OCI-LY3 (cell line): ENCODE results near the gene WDR77.

Experiments
- H2AFZ ChIP-seq: fragments of 200-600, 300-600 bp; shearing (Covaris generic); 2 replicates; pipeline ENCODE4 v1.6.0; 2014; ENCODE audit warnings: antibody characterized with exemption, low read depth, low read length
- H3K27ac ChIP-seq: fragments of 200-600, 300-600 bp; sonication (generic); 2 replicates; pipeline ENCODE4 v1.5.1; 2014; ENCODE audit warnings: mild to moderate bottlenecking, low read length, moderate library complexity, mixed read lengths
- H3K27me3 ChIP-seq: fragments of 200-600, 300-600 bp; sonication (generic); 2 replicates; pipeline ENCODE4 v1.6.1; 2014; ENCODE audit warnings: low read depth, low read length, mixed read lengths
- H3K36me3 ChIP-seq: fragments of 200-600, 300-600 bp; sonication (generic); replicated peaks from 2 replicates; pipeline ENCODE3; 2014; ENCODE audit warnings: low read depth, low read length, mixed read lengths
- H3K4me1 ChIP-seq: fragments of 300-600, 200-600 bp; sonication (generic); 2 replicates; pipeline ENCODE4 v1.6.1; 2014; ENCODE audit warnings: low read length, mixed read lengths
- H3K4me2 ChIP-seq: fragments of 200-600, 300-600 bp; sonication (generic); 2 replicates; pipeline ENCODE4 v1.6.1; 2014; ENCODE audit warnings: low read length, mixed read lengths
- H3K4me3 ChIP-seq: fragments of 300-600, 200-600 bp; sonication (generic); 2 replicates; pipeline ENCODE4 v1.5.1; 2014; ENCODE audit warnings: antibody characterized with exemption, mild to moderate bottlenecking, low read length, moderate library complexity
- H3K79me2 ChIP-seq: fragments of 300-600, 200-600 bp; shearing (Covaris generic); 2 replicates; pipeline ENCODE4 v1.6.1; 2014; ENCODE audit warnings: mild to moderate bottlenecking, low read length, mixed read lengths
- H3K9ac ChIP-seq: fragments of 300-600, 200-600 bp; shearing (Covaris generic); 2 replicates; pipeline ENCODE4 v1.6.0; 2014; ENCODE audit warnings: mild to moderate bottlenecking, low read length, moderate library complexity
- H3K9me3 ChIP-seq: fragments of 200-600, 300-600 bp; shearing (Covaris generic); 2 replicates; pipeline ENCODE4 v1.6.1; 2014; ENCODE audit warnings: low read length, mixed read lengths; ENCODE audit not compliant: insufficient read depth
- H4K20me1 ChIP-seq: fragments of 200-600, 300-600 bp; sonication (generic); 2 replicates; pipeline ENCODE4 v1.6.1; 2016; ENCODE audit warnings: low read length, mixed read lengths; ENCODE audit not compliant: insufficient read depth
- CTCF ChIP-seq: fragments of 200-600, 300-600 bp; sonication (generic); IDR thresholded peaks from 2 replicates; pipeline ENCODE4 v1.5.1; 2014; ENCODE audit warnings: antibody characterized with exemption, low read length, low read depth
- EZH2phosphoT487 ChIP-seq: fragments of 200-600 bp; shearing (Covaris generic); IDR thresholded peaks from 2 replicates; pipeline ENCODE4 v1.6.1; 2018; ENCODE audit warnings: antibody characterized with exemption, mixed run types, low read depth

Gene WDR77

GRCh38 chr1:111417755-111418154 is 31.3 kb downstream of the WDR77 start:
- Histone ChIP-seq H4K20me1 (no peaks in the 10 kb centered on the region), H3K4me2 (no peak overlapping the region), H3K27ac (no peak overlapping the region), H3K9ac (no peak overlapping the region), H3K4me3 (no peak overlapping the region), H3K9me3 (no peaks in the 10 kb centered on the region), H2AFZ (no peak overlapping the region), H3K4me1 (peaks cover 13% of the 10 kb centered on the region), H3K27me3 (no peaks in the 10 kb centered on the region), H3K36me3 (no peaks in the 10 kb centered on the region), H3K79me2 (no peaks in the 10 kb centered on the region)
- TF ChIP-seq CTCF (no peak), EZH2phosphoT487 (no peak)

DNA sequence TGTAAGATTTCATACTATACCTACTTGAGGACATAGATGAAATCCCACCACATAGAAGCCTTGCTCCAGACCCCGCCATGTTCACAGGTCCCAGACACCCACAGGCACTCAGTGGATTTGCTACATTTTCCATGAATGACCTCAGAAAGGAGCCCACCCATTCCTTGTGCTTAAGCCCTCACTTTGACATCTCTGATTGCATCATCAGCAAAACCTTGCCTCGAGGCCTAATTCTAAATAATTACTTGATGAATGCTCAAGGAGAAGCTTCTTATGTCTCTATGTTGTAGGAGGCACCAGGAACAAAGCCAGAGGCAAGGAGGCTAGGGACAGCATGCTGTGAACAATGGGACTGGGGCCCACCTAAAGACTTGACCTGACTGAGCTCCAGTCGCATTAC is 33.6 kb downstream of the WDR77 start:
- H2AFZ ChIP-seq = no peak overlapping the region
- no peaks in the 10 kb centered on the region for H3K36me3 ChIP-seq

DNA sequence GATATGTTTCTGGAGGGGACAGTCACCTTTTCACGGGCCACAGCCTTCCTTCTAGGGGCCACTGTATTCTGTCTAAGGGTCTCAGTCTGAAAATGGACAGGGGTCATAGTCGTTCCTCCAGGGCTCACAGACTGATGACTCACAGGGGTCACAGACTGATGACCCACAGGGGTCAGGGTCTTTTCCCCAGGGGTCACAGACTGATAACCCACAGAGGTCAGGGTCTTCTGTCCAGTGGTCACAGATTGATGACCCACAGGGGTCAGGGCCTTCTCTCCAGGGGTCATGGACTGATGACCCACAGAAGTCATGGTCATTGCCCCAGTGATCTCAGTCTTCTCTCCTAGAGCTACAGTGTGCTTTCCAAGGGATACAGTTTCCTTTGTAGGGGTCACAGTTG is 34.3 kb downstream of the WDR77 start:
- H3K4me3 ChIP-seq = no peak overlapping the region
- no peak overlapping the region for H3K27ac ChIP-seq
- H2AFZ ChIP-seq = no peak overlapping the region

More for the DNA sequence above, 33.6 kb downstream of the WDR77 start:
- Histone ChIP-seq H3K79me2 (no peaks in the 10 kb centered on the region), H3K9ac (no peak overlapping the region), H3K27me3 (no peaks in the 10 kb centered on the region), H3K4me3 (no peak overlapping the region), H3K4me1 (peaks cover 13% of the 10 kb centered on the region), H3K27ac (no peak overlapping the region), H3K9me3 (no peaks in the 10 kb centered on the region), H3K4me2 (no peak overlapping the region), H4K20me1 (no peaks in the 10 kb centered on the region)
- no peak for TF ChIP-seq EZH2phosphoT487
- TF ChIP-seq CTCF = no peak

GRCh38 chr1:111412839-111413238 is 36.2 kb downstream of the WDR77 start:
- Histone ChIP-seq H3K4me1 (peaks cover 13% of the 10 kb centered on the region), H3K4me3 (no peak overlapping the region), H3K4me2 (no peak overlapping the region), H3K27me3 (no peaks in the 10 kb centered on the region), H4K20me1 (no peaks in the 10 kb centered on the region), H2AFZ (no peak overlapping the region), H3K36me3 (no peaks in the 10 kb centered on the region), H3K9me3 (no peaks in the 10 kb centered on the region), H3K27ac (no peak overlapping the region), H3K79me2 (no peaks in the 10 kb centered on the region), H3K9ac (no peak overlapping the region)
- TF ChIP-seq CTCF (no peak), EZH2phosphoT487 (no peak)

More for the DNA sequence above, 34.3 kb downstream of the WDR77 start:
- no peaks in the 10 kb centered on the region for H3K9me3 ChIP-seq
- H3K36me3 ChIP-seq = no peaks in the 10 kb centered on the region
- H4K20me1 ChIP-seq = no peaks in the 10 kb centered on the region
- H3K4me2 ChIP-seq = no peak overlapping the region
- TF ChIP-seq EZH2phosphoT487 (no peak), CTCF (no peak)
- peaks cover 13% of the 10 kb centered on the region for H3K4me1 ChIP-seq
- H3K27me3 ChIP-seq = no peaks in the 10 kb centered on the region
- H3K9ac ChIP-seq = no peak overlapping the region
- no peaks in the 10 kb centered on the region for H3K79me2 ChIP-seq
